Subcutaneous adipose tissue (tissue), 4 donors: ENCODE measurements around the gene UGT2A3. TPM values are rescaled to one million over a fixed set of nuclear protein-coding genes. Genes with fewer than 3 reads are reported as not detected.

Source experiments
- total RNA-seq, 4 donors: library from RNA; depleted of rRNA; stranded (reverse); fragments of >200 nt; gene quantifications; one replicate each; pipeline ENCODE4 v1.1.0, GENCODE V29; 2016
- TF ChIP-seq, protein P1 (sequence below): fragments of 450-650 bp; IDR thresholded peaks from one replicate; pipeline ENCODE4 v1.5.1; 2016; ENCODE audit warnings: low read depth, mild to moderate bottlenecking, control low read depth, antibody characterized with exemption, moderate library complexity

The UGT2A3 gene
- total RNA-seq: not detected

DNA sequence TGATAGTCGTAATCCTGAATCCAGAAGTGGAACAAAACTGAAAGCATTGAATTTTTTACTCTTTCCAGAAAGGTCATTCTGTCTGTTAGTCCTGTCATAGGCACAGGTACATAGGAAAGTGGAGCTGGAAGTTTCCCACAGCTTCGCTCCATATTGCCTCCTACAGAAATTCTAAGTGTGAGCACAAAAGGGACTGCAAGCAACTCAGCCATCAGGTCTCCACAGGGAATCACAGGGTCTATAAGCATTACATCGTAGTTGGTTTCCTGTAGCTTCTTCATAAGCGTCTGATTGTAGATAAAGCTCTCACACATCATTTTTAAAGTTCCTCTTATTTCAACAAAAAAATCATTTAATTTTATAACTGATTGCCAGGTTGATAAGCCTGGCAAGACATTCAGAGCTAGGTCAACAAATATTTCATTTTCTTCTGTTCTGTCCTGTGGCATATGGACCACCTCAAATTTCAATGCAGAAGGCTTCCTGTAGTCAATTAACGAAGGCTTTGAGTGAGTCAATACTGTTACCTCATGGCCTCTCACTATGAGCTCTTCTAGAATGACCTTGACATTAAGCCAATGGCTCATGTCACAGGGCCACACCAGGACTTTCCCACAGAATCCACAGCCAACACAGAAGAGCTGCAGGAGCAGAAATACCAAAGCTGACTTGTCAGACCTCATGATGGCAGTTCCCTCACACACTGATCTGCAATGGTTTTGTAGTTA, at the start of gene UGT2A3:
Gene UGT2A3, minus strand, starts transcription at position 727 of the 728 bp plus-strand sequence. Its CDS starts 44 bp downstream, at position 683.
- TF ChIP-seq, protein P1, sequence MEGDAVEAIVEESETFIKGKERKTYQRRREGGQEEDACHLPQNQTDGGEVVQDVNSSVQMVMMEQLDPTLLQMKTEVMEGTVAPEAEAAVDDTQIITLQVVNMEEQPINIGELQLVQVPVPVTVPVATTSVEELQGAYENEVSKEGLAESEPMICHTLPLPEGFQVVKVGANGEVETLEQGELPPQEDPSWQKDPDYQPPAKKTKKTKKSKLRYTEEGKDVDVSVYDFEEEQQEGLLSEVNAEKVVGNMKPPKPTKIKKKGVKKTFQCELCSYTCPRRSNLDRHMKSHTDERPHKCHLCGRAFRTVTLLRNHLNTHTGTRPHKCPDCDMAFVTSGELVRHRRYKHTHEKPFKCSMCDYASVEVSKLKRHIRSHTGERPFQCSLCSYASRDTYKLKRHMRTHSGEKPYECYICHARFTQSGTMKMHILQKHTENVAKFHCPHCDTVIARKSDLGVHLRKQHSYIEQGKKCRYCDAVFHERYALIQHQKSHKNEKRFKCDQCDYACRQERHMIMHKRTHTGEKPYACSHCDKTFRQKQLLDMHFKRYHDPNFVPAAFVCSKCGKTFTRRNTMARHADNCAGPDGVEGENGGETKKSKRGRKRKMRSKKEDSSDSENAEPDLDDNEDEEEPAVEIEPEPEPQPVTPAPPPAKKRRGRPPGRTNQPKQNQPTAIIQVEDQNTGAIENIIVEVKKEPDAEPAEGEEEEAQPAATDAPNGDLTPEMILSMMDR: no peak

DNA sequence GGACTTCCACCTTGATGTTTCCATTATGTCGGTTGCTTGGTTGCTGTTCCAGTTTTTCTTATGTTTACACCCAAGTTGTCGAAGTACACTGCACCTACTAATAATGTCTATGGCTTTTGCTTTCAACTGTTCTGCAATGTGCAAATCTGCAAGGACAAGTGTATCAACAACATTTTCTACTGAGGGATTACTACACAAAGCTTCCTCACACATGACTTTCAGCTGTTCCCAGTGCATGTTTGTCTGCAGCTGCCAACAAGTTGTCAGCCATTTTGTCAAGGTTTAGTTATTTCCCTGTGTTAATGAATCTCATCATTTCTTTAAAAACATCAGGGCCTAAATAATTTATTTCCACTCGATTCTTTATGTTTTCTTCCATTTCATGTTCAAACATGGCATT, 45.4 kb upstream of the UGT2A3 start:
- TF ChIP-seq, protein P1: no peak

DNA sequence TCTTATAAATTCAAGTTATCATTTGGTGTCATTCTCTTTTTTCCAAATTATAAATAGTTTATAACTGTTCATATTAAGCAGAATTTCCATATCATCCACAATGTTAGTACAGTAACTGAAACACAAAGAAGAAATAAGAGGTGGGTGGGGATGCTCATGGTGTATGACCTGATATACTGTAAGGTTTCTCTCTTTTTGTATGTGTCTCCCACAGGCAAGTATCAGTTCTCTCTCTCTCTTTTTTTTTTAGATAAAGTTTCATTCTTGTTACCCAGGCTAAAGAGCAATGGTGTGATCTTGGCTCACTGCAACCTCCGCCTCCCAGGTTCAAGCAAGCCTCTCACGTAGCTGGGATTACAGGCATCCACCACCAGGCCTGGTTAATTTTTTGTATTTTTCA, 43.7 kb upstream of the UGT2A3 start:
- TF ChIP-seq, protein P1: no peak

DNA sequence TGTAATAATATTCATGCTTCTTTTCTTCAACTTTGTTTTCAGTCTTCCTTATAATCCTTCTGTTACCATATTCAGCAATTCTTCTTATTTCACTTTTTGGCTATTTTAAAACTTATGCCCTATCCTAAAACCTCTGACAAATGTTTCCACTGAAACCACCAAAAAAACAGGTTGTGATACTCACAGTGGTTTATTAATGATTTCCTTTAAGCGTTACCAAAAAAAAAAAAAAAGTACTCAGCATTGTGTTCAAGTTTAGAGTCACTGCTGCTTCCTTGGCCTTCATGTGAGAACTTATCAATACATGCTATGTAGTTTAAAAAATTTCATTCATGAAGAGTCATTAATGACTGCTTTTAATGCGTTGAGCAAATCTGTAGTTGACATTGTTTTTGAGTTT, 35.4 kb upstream of the UGT2A3 start:
- TF ChIP-seq, protein P1: no peak

DNA sequence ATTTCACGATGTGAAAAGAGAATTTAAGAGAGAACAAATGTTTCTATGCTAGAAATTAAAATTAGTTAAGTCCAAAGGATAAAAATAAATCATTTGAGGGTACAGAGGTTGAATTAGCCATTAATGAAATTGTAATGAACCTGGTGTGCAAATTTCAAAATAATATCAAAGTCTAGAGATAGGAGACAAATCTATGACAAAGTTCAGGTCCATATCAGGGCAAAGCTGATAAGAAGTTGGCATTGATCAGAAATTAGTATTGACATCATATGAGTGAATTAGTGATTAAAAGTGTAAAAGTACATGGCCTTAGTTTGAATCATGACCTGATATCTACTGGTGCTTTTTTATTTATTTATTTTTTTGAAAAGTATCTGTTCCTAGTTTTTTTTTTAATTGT, 33.8 kb upstream of the UGT2A3 start:
- TF ChIP-seq, protein P1: no peak

DNA sequence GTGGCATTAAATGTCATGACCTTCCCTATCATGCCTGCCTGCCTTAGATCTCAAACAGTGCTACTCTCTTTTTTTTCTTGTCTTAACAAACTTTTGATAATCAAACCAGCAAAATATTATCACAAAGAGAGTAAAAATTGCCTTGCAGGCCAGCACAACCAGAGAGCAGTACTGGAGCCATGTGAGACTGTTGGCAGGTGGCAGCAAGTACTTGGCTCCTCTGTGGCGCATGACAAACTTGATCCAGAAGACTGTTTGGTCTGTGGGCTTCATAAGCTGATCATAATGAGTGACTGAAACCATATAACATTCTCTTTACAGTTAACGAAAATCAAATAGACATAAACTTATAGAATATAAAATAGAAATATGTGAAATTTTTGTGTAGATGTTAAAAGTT, 33.3 kb upstream of the UGT2A3 start:
- TF ChIP-seq, protein P1: no peak

DNA sequence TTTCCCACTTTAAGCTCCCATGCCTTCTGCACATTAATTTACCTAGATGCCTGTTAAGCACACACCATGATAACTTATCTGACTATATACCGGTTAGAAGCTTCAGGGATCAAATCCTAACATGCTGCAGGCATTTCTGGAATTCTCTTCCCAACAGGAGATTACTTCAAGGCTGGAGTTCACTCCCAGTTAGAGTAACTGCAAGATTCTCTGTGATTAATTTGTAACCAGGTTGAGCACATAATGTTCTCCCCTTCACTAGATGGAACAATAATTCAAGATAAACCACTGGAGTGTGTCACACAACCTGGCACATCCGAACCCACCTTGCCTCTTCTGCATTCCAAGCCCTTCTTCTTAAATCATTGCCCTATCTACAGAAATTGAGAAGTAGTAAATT, 11.8 kb upstream of the UGT2A3 start:
- TF ChIP-seq, protein P1: no peak
